T1000 (cell line): ENCODE data around the gene PTPN1.
"Not testable (repeated sequence)": the region's sequence is repeated elsewhere in the genome, so short reads cannot be mapped to it uniquely, and the experiment has no call there.

Experiments
- DNase-seq: peaks from one replicate; lab custom pipeline; 2025; ENCODE audit warnings: mixed read lengths; lab: John Stamatoyannopoulos, UW

The PTPN1 gene

GRCh38 chr20:50557549-50558134, 47.5 kb downstream of the PTPN1 start:
- no peak for DNase-seq

- peak; percentile 36 for DNase-seq
Observed at GRCh38 chr20:50558483-50558925, 48.3 kb downstream of the PTPN1 start.

- no peak for DNase-seq
Observed at GRCh38 chr20:50559149-50559548, 49.0 kb downstream of the PTPN1 start.

GRCh38 chr20:50559856-50560638, 49.9 kb downstream of the PTPN1 start:
- no peak for DNase-seq

- DNase-seq: no peak
Observed at GRCh38 chr20:50560867-50561266, 50.7 kb downstream of the PTPN1 start.

- DNase-seq: peak; percentile 89
Observed at GRCh38 chr20:50561379-50562078, 51.3 kb downstream of the PTPN1 start.

- no peak for DNase-seq
Observed at GRCh38 chr20:50562262-50562701, 52.1 kb downstream of the PTPN1 start.

- no peak for DNase-seq
Observed at GRCh38 chr20:50563133-50563944, 53.2 kb downstream of the PTPN1 start.

GRCh38 chr20:50565383-50565782, 55.2 kb downstream of the PTPN1 start:
- no peak for DNase-seq

GRCh38 chr20:50565871-50566270, 55.7 kb downstream of the PTPN1 start:
- DNase-seq: no peak

- no peak for DNase-seq
Observed at GRCh38 chr20:50567860-50568548, 57.8 kb downstream of the PTPN1 start.

GRCh38 chr20:50568549-50568942, 58.4 kb downstream of the PTPN1 start:
- DNase-seq: no peak

- DNase-seq: not testable (repeated sequence)
Observed at GRCh38 chr20:50569487-50569863, 59.3 kb downstream of the PTPN1 start.

- DNase-seq: no peak
Observed at GRCh38 chr20:50569864-50570836, 60.0 kb downstream of the PTPN1 start.

GRCh38 chr20:50571466-50571865, 61.3 kb downstream of the PTPN1 start:
- DNase-seq: no peak

- peak; percentile 25 for DNase-seq
Observed at GRCh38 chr20:50572938-50573777, 63.0 kb downstream of the PTPN1 start.

GRCh38 chr20:50574108-50574507, 63.9 kb downstream of the PTPN1 start:
- no peak for DNase-seq

- no peak for DNase-seq
Observed at GRCh38 chr20:50574586-50574985, 64.4 kb downstream of the PTPN1 start.
